Measurements from ENCODE around the gene AASS.

AASS gene

DNA sequence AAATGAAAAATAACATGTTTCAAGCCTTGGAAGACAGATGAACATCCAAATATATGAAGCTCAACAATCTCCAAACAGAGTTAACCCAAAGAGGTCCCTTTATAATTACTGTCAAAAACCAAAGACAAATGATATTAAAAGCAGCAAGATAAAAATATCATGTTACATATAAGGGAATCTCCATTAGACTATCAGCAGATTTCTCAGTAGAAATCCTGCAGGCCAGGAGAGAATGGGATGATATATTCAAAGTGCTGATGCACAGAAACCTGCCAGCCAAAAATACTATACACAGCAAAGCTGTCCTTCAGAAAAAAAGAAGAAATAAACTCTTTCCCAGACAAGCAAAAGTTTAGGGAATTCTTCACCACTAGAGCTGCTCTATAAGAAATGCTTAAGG lies 41.0 kb downstream of the AASS start:
- no peak for DNase-seq

DNA sequence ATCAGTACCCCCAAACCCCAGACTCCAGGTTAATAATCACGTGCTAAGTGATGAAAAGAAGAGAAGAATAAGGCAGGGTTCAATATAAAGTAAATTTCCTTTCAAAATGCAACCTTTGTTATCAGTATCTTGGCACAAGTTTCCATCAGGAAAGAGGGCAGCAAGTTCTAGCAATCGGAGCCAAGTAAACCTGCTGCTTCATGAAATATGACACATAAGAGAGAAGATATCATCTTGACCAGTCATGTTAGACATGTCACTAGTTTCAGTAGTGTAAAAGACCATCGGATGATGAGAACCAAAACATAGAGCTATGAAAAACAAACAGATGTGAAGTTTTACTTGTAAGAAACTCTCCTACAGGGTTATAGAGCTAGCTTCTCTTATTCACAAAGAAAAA lies 44.0 kb downstream of the AASS start:
- DNase-seq, result no peak

- DNase-seq, result no peak
These were observed 48.4 kb downstream of the AASS start for GRCh38 chr7:122095642-122096041.

DNA sequence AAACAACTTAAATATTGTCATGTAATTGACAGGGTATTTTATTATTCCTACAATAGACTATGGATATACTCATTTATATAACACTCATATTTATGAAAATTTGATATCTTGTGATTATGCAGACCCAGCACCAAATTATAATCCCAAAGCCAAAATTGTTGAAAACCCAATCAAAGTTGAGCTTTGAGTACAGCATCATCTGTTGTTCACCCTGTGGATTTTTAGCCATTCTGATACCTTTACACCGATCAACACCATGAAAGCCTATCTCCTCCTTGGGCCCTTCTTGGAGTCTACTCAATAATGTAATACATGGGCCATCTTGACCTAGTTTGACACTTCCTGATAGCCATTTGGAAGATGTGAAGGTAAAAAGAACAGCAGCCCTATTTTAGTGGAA lies 49.5 kb downstream of the AASS start:
- no peak for DNase-seq

GRCh38 chr7:122092964-122093797 lies 50.9 kb downstream of the AASS start:
- peak; percentile 57 for DNase-seq

DNA sequence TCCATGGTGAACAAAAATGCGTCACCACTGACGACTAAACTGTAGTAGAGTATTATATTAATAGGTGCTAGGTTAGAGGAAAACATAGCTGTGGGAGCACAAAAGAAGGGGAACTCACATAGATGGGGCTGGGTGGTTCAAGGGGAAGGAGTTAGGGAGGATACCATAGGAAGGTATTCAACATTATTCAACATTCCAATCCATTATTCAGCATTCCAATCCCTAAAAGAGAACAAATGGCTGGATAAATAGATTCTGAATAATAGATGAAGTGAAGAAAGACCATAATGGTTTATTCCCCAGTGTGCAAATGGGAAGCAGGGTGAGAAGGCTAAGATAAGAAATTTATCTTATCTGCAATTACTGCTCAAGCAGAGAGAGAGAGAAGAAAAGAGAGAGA lies 61.4 kb downstream of the AASS start:
- DNase-seq, result no peak

DNA sequence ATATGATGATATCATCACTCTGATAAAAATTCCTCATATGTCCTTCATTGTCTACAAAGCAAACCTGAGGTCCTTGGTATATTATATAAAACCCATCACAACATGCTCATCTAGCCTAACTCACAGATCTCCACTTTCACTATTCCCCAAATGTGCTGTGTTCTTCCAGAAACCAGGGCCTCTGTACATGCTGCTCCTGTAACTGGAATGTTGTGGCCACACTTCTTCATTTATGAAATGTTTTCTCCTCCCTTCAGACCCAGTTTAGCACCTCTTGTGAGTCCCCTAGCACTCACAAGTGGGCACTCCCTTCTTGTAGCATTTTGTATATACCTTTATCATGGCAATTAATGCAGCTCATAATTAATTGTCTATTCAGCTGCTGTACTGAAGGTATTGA lies 61.9 kb downstream of the AASS start:
- no peak for DNase-seq

- DNase-seq, result no peak
These were observed 70.4 kb downstream of the AASS start for GRCh38 chr7:122073635-122074034.

- no peak for DNase-seq
These were observed 71.0 kb downstream of the AASS start for GRCh38 chr7:122072924-122073599.

DNA sequence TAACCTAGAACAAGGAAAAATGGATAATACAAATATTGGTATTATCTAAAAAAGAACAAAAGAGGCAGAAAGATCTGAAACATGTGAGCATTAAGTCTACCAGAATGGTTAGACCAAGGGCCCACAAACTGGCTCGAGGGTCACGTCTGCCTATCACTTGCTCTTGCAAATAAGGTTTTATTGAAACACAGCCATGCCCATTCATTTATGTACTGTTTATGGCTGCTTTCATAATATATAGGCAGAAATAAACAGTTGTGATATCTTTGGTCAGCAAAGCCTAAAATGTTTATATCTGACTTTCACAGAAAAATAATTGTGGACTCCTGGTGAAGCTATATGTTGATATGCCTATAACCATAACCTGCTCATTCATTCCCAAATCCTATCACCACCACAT lies 71.8 kb downstream of the AASS start:
- no peak for DNase-seq

DNA sequence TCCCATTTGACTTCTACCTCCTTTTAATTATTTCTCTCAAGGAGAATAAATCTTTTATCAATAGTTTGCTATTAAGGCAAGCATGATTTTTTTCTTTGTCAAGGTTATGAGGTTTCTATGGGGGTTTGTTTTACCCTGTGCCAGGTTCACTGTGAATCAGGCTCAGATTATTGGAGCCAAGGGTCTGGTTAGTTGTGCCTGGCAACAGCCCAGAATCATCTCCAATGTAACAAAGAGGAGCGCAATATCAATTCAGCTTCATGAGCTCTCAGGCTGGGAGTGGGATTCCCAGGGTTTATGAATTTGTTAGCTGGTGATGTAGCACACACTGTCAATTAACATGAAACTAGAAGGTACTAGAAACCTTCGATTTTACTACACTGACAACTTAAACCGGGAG lies 73.2 kb downstream of the AASS start:
- DNase-seq, result no peak

DNA sequence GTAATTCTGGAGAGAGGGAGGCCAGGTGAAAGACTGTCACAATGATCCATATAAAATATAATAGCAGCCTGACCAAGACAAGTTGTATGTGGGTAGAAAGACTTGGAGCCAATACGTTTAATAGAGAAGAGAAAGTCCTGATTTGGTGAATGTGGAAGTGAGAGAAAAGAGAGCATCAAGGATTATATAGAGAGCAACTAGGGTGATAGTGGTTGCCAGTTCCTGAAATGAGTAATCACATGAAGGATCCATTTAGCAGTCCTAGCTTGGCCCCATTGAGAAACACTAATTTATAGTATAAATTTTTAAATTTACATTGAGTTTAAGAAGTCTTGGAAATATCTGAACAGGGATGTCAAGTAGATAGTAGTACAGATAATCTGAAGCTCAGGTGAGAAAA lies 74.0 kb downstream of the AASS start:
- no peak for DNase-seq

DNA sequence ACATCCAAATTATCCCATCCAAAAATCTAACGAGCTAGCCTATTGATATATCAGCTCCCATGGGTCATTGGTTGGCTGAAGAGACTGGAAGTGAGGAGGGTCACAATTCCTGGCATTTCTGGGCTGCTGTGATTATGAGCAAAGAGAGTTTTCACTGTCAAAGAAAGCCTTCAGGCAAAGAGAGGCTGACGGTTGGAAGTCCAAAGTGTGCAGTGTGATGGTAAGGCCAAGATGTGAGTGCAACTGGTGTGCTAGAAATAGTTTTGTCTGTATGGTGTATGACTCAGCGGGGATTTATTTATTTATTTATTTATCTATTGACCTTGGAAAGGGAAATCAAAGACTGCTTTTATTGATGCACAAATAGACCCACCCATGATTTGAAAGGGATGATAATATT lies 75.0 kb downstream of the AASS start:
- DNase-seq, result no peak

DNA sequence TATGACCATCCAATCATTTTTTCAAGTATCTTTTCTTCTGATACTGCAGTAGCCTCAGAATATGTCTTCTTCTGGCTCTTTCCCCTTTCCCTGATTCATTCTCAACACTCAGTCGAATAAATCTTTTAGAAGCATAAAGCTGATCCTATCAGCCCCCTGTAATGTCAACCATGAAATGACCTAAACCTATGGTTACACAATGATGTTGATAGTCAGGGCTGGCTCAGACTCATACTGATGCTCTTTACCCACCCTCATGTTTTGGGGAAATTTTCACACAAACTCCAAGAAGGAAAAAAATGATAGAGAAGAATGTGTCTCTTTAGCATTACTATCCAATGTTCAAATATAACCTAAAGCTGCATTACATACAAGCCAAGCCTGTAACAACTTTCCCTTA lies 76.0 kb downstream of the AASS start:
- no peak for DNase-seq

DNA sequence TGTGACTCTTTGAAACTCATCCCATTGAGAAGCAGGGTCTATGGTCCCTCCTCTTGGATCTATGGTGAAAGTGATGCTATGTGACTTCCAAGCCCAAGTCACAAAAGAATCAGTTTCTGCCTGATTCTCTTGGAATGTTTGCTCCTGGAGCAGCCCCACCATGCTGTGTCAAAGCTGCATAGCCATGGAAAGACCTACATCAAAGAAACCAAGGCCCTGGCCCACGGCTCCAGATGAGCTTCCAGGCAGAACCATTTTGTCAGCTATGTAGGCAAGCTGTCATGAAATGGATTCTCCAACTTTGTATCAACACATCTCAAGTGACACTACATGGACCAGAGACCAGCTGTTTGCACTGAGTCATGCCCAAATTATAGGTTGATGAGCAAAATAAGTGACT lies 77.0 kb downstream of the AASS start:
- no peak for DNase-seq

DNA sequence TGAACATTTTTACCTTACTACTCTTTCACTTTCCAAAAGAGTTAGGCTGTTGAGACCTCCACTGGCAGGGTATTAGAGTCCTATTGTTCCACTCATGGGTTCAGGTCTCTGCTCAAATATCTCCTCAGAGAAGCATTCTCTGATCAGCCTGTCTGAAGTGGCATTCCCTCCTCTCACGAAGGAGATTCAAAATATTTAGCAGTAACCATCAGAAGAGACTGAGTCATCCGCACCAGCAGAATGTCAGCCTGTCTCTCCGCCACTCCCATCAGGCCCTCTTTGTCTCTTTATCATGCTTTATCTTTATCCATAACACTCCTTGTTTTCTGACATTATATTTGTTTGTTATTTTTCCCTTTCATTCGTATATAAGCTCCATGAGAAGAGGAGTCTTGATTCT lies 79.1 kb downstream of the AASS start:
- no peak for DNase-seq

DNA sequence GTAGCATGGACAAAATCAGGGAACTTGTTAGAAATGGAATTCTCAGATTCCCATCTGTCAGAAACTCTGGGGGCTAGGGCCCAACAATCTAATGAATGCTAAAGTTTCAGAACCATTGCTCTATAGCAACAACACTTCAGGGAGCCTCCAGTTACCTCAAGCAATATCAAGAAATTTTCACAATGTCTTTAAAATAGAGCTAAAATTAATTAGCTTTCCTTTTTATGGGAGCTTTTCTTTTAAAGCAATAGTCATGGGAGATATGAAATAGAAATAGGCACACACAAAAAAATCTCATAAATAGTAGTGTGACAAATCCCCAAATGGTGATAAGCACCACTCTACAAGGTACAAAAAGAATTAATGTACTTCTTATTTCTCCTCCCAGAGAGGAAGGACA lies 80.9 kb downstream of the AASS start:
- DNase-seq, result no peak

GRCh38 chr7:122059542-122059941 lies 84.5 kb downstream of the AASS start:
- DNase-seq, result no peak

- DNase-seq, result no peak
These were observed 87.1 kb downstream of the AASS start for GRCh38 chr7:122056977-122057376.

GRCh38 chr7:122055073-122055472 lies 89.0 kb downstream of the AASS start:
- DNase-seq, result no peak

DNA sequence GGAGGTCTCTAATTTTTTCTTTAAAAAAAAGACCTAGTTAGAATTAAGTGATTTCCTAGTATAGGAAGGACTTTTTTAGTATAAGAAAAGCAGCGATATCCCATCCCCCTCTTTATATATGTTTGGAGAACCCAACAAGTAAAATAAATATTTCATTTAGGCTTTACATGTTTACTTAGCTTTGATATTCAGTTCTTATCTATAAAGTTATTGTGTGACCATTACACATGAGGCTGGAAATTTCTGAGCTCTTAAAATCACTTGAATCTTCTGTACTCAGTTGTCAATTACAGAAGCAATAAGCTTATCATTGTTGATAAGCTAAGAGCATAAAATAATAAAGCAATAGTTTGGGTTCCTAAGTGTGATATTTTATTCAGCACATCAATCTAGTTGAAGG lies 89.7 kb downstream of the AASS start:
- no peak for DNase-seq

DNA sequence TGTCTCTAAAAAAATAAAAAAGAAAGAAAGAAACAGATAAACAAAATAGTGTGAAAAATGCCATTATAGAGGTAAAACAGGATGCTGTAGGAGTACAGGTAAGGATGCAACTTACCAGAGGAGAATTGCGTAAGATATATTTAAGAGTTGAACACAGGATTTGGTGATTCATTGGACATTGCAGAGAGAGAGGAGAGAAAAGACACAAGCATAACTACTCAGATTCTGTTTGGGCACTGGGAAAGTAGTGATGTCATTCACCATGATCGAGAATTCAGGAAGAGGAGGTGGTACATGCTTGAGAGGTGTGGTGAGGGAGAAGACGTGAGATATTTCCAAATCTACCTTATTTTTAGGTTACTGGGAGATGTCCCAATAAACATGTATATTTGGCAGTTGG lies 97.6 kb downstream of the AASS start:
- no peak for DNase-seq

- no peak for DNase-seq
These were observed 103.9 kb downstream of the AASS start for GRCh38 chr7:122040147-122040546.

GRCh38 chr7:122038904-122039303 lies 105.1 kb downstream of the AASS start:
- DNase-seq, result no peak

DNA sequence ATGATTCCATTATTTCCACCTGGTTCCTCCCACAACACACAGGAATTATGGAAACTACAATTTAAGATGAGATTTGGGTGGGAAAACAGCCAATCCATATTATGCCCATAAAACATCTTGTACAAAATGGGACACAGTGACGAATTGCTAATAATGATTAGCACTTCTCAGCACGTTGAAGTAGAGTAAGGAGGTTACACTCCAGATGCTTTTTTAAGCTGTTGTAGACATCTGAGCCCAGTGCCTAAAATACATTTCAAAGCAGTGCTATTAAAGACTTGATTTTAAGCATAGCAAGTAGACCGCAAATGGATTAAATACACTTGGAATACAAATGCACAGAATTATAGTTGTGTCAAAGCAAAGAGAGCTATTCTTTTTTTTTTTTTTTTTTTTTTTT lies 105.9 kb downstream of the AASS start:
- no peak for DNase-seq

Measured in NCI-H1694 (cell line).